ENCODE data around the gene LMF1.

The LMF1 gene

GRCh38 chr16:929227-930073 is 41.3 kb downstream of the LMF1 start:
- no peak for DNase-seq (ENCODE audit: low read depth)

- DNase-seq (ENCODE audit: low read depth) = no peak
Measured at GRCh38 chr16:928526-928925, 42.3 kb downstream of the LMF1 start.

GRCh38 chr16:927931-928330 is 42.9 kb downstream of the LMF1 start:
- DNase-seq (ENCODE audit: low read depth) = no peak

- DNase-seq (ENCODE audit: low read depth) = no peak
Measured at GRCh38 chr16:927406-927805, 43.4 kb downstream of the LMF1 start.

GRCh38 chr16:926715-927114 is 44.1 kb downstream of the LMF1 start:
- DNase-seq (ENCODE audit: low read depth) = no peak

GRCh38 chr16:924806-925205 is 46.0 kb downstream of the LMF1 start:
- no peak for DNase-seq (ENCODE audit: low read depth)

GRCh38 chr16:924063-924462 is 46.7 kb downstream of the LMF1 start:
- no peak for DNase-seq (ENCODE audit: low read depth)

GRCh38 chr16:923184-923583 is 47.6 kb downstream of the LMF1 start:
- DNase-seq (ENCODE audit: low read depth) = no peak

- DNase-seq (ENCODE audit: low read depth) = no peak
Measured at GRCh38 chr16:922051-922450, 48.7 kb downstream of the LMF1 start.

GRCh38 chr16:921321-921905 is 49.4 kb downstream of the LMF1 start:
- DNase-seq (ENCODE audit: low read depth) = no peak

- no peak for DNase-seq (ENCODE audit: low read depth)
Measured at GRCh38 chr16:920717-921116, 50.1 kb downstream of the LMF1 start.

GRCh38 chr16:920051-920681 is 50.6 kb downstream of the LMF1 start:
- DNase-seq (ENCODE audit: low read depth) = no peak

GRCh38 chr16:919658-920050 is 51.1 kb downstream of the LMF1 start:
- no peak for DNase-seq (ENCODE audit: low read depth)

- DNase-seq (ENCODE audit: low read depth) = no peak
Measured at GRCh38 chr16:918741-919657, 51.8 kb downstream of the LMF1 start.

GRCh38 chr16:918068-918467 is 52.7 kb downstream of the LMF1 start:
- no peak for DNase-seq (ENCODE audit: low read depth)

GRCh38 chr16:917591-918061 is 53.2 kb downstream of the LMF1 start:
- DNase-seq (ENCODE audit: low read depth) = no peak

- DNase-seq (ENCODE audit: low read depth) = no peak
Measured at GRCh38 chr16:916035-916799, 54.6 kb downstream of the LMF1 start.

- no peak for DNase-seq (ENCODE audit: low read depth)
Measured at GRCh38 chr16:915546-915945, 55.2 kb downstream of the LMF1 start.

- DNase-seq (ENCODE audit: low read depth) = no peak
Measured at GRCh38 chr16:914440-914839, 56.3 kb downstream of the LMF1 start.

- DNase-seq (ENCODE audit: low read depth) = no peak
Measured at GRCh38 chr16:913817-914439, 56.9 kb downstream of the LMF1 start.
